HG02885 (cell line): Measurements from ENCODE around the gene ADORA2B.

Source experiments
- ATAC-seq: cut with Tn5 transposase; IDR thresholded peaks from one replicate; pipeline ENCODE4 v1.9.1; 2021; ENCODE audit warnings: mild to moderate bottlenecking; ENCODE audit not compliant: unreplicated experiment, poor library complexity

ADORA2B gene

GRCh38 chr17:15952048-15952532, 7.2 kb downstream of the ADORA2B start:
- ATAC-seq: no peak

GRCh38 chr17:15952916-15953790, 8.2 kb downstream of the ADORA2B start:
- ATAC-seq: no peak

- ATAC-seq: no peak
Measured at GRCh38 chr17:15954222-15954621, 9.3 kb downstream of the ADORA2B start.

GRCh38 chr17:15955793-15956541, 11.0 kb downstream of the ADORA2B start:
- no peak for ATAC-seq

- ATAC-seq: no peak
Measured at GRCh38 chr17:15957206-15957605, 12.3 kb downstream of the ADORA2B start.

- no peak for ATAC-seq
Measured at GRCh38 chr17:15957608-15958307, 12.8 kb downstream of the ADORA2B start.

GRCh38 chr17:15958484-15958854, 13.5 kb downstream of the ADORA2B start:
- ATAC-seq: no peak

GRCh38 chr17:15963670-15964110, 18.8 kb downstream of the ADORA2B start:
- no peak for ATAC-seq

- no peak for ATAC-seq
Measured at GRCh38 chr17:15965528-15965927, 20.6 kb downstream of the ADORA2B start.

GRCh38 chr17:15966183-15966878, 21.4 kb downstream of the ADORA2B start:
- no peak for ATAC-seq

- no peak for ATAC-seq
Measured at GRCh38 chr17:15966879-15967248, 21.9 kb downstream of the ADORA2B start.

- no peak for ATAC-seq
Measured at GRCh38 chr17:15967706-15968399, 22.9 kb downstream of the ADORA2B start.

- ATAC-seq: no peak
Measured at GRCh38 chr17:15969463-15969862, 24.5 kb downstream of the ADORA2B start.

GRCh38 chr17:15970500-15970899, 25.6 kb downstream of the ADORA2B start:
- no peak for ATAC-seq

- ATAC-seq: no peak
Measured at GRCh38 chr17:15971098-15971678, 26.3 kb downstream of the ADORA2B start.

- no peak for ATAC-seq
Measured at GRCh38 chr17:15971882-15972281, 27.0 kb downstream of the ADORA2B start.

- no peak for ATAC-seq
Measured at GRCh38 chr17:15972497-15972951, 27.6 kb downstream of the ADORA2B start.

- ATAC-seq: no peak
Measured at GRCh38 chr17:15973016-15973415, 28.1 kb downstream of the ADORA2B start.

GRCh38 chr17:15973834-15974233, 28.9 kb downstream of the ADORA2B start:
- no peak for ATAC-seq
